MCF 10A (cell line): Measurements from ENCODE around the gene SMYD3. TPM values are rescaled to one million over a fixed set of nuclear protein-coding genes. Genes with fewer than 3 reads are reported as not detected.

Experiments used
- BruUV-seq: library from RNA; stranded (reverse); fragments of 400-500 nt; replicated peaks from 2 replicates; lab custom pipeline; 2021; lab: Mats Ljungman, UMichigan
- CTCF ChIA-PET: fragments of 300-600 bp; sonication (Branson Sonifier 250); formaldehyde crosslinking; extraction: SDS; loops from one replicate; lab custom pipeline; 2021; ENCODE audit warnings: antibody characterized with exemption, inconsistent platforms; lab: Yijun Ruan, JAX
- POLR2A ChIA-PET: fragments of 300-600, 350-650 bp; sonication (Branson Sonifier 250); formaldehyde crosslinking; extraction: SDS; loops from one replicate; lab custom pipeline; 2020; ENCODE audit warnings: antibody characterized with exemption, inconsistent platforms; lab: Yijun Ruan, JAX
- DNase-seq: peaks from one replicate; pipeline ENCODE4 v3.0.0-alpha.2; 2018; ENCODE audit not compliant: unreplicated experiment
- H3K27ac Mint-ChIP-seq: one replicate; pipeline ENCODE4 v1.8.0; 2022; ENCODE audit warnings: mild to moderate bottlenecking, low read depth, mixed read lengths; ENCODE audit not compliant: unreplicated experiment
- H3K27me3 Mint-ChIP-seq: one replicate; pipeline ENCODE4 v1.8.0; 2022; ENCODE audit warnings: mixed read lengths; ENCODE audit not compliant: insufficient read depth, unreplicated experiment
- H3K36me3 Mint-ChIP-seq: one replicate; pipeline ENCODE4 v1.8.0; 2022; ENCODE audit warnings: mild to moderate bottlenecking, moderate library complexity, mixed read lengths; ENCODE audit not compliant: insufficient read depth, unreplicated experiment
- H3K4me1 Mint-ChIP-seq: one replicate; pipeline ENCODE4 v1.8.0; 2022; ENCODE audit warnings: mixed read lengths; ENCODE audit not compliant: insufficient read depth, unreplicated experiment
- H3K4me3 Mint-ChIP-seq: one replicate; pipeline ENCODE4 v1.8.0; 2022; ENCODE audit warnings: mild to moderate bottlenecking, moderate library complexity, mixed read lengths; ENCODE audit not compliant: unreplicated experiment
- H3K9me3 Mint-ChIP-seq: one replicate; pipeline ENCODE4 v1.8.0; 2022; ENCODE audit warnings: mixed read lengths; ENCODE audit not compliant: unreplicated experiment
- intact Hi-C: fragments of 100-400 bp; cut with micrococcal nuclease; formaldehyde crosslinking; loops from 2 replicates; pipeline ENCODE4 v1.14.1; 2022
- total RNA-seq: library from RNA; stranded (reverse); gene quantifications from 2 replicates; pipeline ENCODE4 v1.2.3, GENCODE V29; 2022
- TF ChIP-seq, protein P1 (sequence below): fragments of 200-600 bp; IDR thresholded peaks from one replicate; pipeline ENCODE4 v1.8.0; 2022; ENCODE audit warnings: antibody characterized with exemption, mild to moderate bottlenecking; ENCODE audit not compliant: unreplicated experiment

The SMYD3 gene
- total RNA-seq, 1 experiment from 2014 or later, result 26.9 TPM

DNA sequence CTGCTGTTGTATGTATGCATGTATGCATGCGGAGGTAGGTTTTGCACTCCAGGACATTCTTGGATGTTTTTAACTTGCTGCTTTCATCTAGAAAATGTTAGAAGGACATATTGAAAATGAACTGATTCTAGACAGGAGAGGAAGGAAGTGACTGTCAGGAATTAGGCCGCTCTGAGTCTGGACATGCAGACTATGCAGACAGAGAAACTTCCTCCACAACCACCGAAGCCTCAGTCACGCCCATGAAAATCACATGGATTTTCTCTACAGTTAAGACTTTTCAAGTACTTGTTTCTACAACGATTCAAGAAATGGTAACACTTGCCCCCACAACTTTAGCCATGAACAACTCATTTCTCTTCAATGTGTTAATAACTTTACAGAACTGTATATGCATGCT, 211.1 kb downstream of the SMYD3 start:
- ChIA-PET POLR2A (no interaction called here), CTCF (interaction anchor here (0.7 kb wide), 1 partner anchor 651 kb away, joined by 3 read pairs; no protein-coding TSS in a partner anchor)
- peaks cover 16% of the 10 kb centered on the region for H3K4me1 Mint-ChIP-seq
- H3K4me3 Mint-ChIP-seq, result no peak overlapping the region
- no peak for DNase-seq
- H3K9me3 Mint-ChIP-seq, result no peaks in the 10 kb centered on the region
- intact Hi-C loops, result loop anchor here (5.0 kb wide), 1 partner anchor 151 kb away; no protein-coding TSS in a partner anchor
- H3K27me3 Mint-ChIP-seq, result no peaks in the 10 kb centered on the region
- H3K27ac Mint-ChIP-seq, result no peak overlapping the region
- TF ChIP-seq, protein P1, sequence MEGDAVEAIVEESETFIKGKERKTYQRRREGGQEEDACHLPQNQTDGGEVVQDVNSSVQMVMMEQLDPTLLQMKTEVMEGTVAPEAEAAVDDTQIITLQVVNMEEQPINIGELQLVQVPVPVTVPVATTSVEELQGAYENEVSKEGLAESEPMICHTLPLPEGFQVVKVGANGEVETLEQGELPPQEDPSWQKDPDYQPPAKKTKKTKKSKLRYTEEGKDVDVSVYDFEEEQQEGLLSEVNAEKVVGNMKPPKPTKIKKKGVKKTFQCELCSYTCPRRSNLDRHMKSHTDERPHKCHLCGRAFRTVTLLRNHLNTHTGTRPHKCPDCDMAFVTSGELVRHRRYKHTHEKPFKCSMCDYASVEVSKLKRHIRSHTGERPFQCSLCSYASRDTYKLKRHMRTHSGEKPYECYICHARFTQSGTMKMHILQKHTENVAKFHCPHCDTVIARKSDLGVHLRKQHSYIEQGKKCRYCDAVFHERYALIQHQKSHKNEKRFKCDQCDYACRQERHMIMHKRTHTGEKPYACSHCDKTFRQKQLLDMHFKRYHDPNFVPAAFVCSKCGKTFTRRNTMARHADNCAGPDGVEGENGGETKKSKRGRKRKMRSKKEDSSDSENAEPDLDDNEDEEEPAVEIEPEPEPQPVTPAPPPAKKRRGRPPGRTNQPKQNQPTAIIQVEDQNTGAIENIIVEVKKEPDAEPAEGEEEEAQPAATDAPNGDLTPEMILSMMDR, result no peak
- BruUV-seq, result no TSS peak
- no peaks in the 10 kb centered on the region for H3K36me3 Mint-ChIP-seq

DNA sequence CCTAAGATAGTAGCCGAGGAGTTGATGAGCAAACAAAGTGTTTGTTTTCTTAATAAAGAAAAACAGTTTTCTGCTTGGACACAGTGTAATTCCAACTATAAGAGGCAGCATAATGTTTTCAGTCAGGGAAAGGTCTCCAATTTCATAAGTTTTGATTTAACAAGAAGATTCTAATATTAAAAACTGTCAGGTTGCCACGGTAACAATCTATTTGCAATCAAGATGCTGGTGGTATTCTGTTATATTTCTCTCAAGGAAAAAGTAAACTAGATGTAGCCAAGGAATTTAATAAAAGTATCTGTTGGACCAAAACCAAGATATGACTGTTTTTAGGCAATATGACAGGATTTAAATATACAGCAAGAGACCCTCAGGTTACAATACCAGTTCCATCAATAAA, 211.7 kb downstream of the SMYD3 start:
- BruUV-seq, result no TSS peak
- H3K36me3 Mint-ChIP-seq, result no peaks in the 10 kb centered on the region
- H3K27ac Mint-ChIP-seq, result no peak overlapping the region
- POLR2A ChIA-PET, result no interaction called here
- intact Hi-C loops, result loop anchor here (5.0 kb wide), 1 partner anchor 152 kb away; no protein-coding TSS in a partner anchor
- CTCF ChIA-PET, result interaction anchor here (0.7 to 1.9 kb wide), 3 partner anchors 10 to 650 kb away, joined by 3 to 7 read pairs (median 5); no protein-coding TSS in a partner anchor
- peaks cover 15% of the 10 kb centered on the region for H3K4me1 Mint-ChIP-seq
- H3K9me3 Mint-ChIP-seq, result no peaks in the 10 kb centered on the region
- H3K4me3 Mint-ChIP-seq, result no peak overlapping the region
- DNase-seq, result no peak
- H3K27me3 Mint-ChIP-seq, result no peaks in the 10 kb centered on the region
- TF ChIP-seq, protein P1, result no peak

DNA sequence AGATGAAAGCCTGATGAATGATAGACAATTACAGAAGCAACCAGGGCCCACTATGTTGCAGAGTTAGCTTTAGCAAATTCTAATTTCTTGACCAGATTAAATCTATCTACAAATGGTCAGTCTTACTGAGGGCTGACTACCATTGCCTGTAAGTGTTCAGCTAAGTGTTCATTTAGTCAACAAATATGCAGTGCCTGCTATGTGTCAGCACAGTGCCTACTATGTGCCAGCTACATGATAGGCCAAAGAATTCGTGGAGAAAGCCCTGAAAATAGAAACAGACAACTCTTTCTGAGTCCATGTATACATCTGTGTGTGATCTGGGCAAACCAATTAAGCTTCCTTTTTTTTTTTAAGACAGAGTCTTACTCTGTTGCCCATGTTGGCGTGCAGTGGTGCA, 212.8 kb downstream of the SMYD3 start:
- no peaks in the 10 kb centered on the region for H3K27me3 Mint-ChIP-seq
- intact Hi-C loops, result no loop called here
- peaks cover 15% of the 10 kb centered on the region for H3K4me1 Mint-ChIP-seq
- TF ChIP-seq, protein P1, result no peak
- BruUV-seq, result no TSS peak
- no peak overlapping the region for H3K4me3 Mint-ChIP-seq
- no peaks in the 10 kb centered on the region for H3K36me3 Mint-ChIP-seq
- POLR2A ChIA-PET, result interaction anchor here (0.9 kb wide), 1 partner anchor 209 kb away, joined by 3 read pairs; no protein-coding TSS in a partner anchor
- H3K9me3 Mint-ChIP-seq, result no peaks in the 10 kb centered on the region
- DNase-seq, result no peak
- no peak overlapping the region for H3K27ac Mint-ChIP-seq
- CTCF ChIA-PET, result interaction anchor here (0.7 to 1.9 kb wide), 8 partner anchors 11 to 1143 kb away, joined by 3 to 7 read pairs (median 4); no protein-coding TSS in a partner anchor

DNA sequence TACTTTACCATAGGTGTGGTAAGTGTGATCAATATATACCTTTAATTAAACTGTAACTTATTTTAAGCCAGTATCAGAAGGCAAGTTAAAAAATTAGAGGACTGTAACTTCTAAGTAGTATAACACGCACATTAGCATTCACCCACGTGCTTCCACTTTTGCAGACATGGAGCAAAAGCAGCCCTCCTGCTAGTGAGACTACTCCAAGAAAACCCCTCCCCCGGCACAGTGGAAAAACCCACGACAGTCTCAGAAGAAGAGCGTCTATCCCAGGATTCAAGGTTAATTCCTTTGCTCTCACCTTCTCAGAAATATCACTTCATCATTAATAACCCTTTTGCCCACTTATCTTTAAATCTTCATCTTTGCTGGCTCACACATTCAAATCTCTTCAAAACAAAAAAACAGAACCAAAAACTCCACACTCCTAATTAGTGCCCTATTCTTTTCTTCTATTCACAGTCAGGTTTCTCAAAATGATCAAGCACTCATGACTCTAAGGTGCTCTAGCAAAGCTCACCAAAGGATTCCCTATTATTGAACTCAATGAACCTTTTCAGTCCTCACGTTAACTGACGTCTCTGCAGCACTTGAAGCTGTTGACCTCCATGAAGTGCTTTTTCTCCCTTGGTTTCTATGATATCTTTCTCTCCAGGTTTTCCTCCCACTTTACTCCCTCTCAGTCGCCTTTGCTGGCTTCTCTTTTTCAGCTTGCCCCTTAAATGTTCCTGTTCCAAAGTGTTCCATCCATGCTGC, 213.5 kb downstream of the SMYD3 start:
- BruUV-seq, result no TSS peak
- CTCF ChIA-PET, result interaction anchor here (0.6 to 1.9 kb wide), 8 partner anchors 12 to 1142 kb away, joined by 3 to 7 read pairs (median 4); no protein-coding TSS in a partner anchor

More for the DNA sequence above, 213.5 kb downstream of the SMYD3 start:
- no peak for DNase-seq
- H3K36me3 Mint-ChIP-seq, result no peaks in the 10 kb centered on the region
- POLR2A ChIA-PET, result interaction anchor here (0.9 kb wide), 1 partner anchor 208 kb away, joined by 3 read pairs; no protein-coding TSS in a partner anchor
- H3K4me1 Mint-ChIP-seq, result peaks cover 15% of the 10 kb centered on the region
- no peaks in the 10 kb centered on the region for H3K9me3 Mint-ChIP-seq
- no peaks in the 10 kb centered on the region for H3K27me3 Mint-ChIP-seq
- intact Hi-C loops, result no loop called here
- no peak overlapping the region for H3K4me3 Mint-ChIP-seq
- TF ChIP-seq, protein P1, result no peak
- H3K27ac Mint-ChIP-seq, result no peak overlapping the region
